Putamen (tissue), 1 donor: ENCODE measurements around the gene ASB2.

Experiments
- DNase-seq: peaks from one replicate; pipeline ENCODE4 v3.0.0-alpha.2; 2016; ENCODE audit warnings: low spot score

Gene ASB2

DNA sequence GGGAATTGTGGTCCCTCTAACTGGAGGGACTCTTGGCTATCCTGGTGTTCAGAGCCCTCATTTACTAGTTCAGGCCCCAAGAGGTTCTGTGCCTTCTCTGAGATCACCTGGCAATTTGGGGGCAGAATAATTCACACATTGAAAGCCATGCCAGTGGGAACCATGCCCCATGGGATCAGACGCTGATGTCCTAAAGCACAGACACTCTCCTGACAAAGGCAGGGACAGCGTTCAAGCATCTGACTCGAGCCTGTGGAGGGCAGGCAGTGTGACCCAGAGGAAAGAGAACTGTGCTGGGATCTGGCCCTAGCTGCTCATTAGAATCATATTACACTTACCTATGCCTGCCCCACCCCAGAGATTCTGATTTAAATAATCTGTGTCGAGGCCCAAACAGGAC is 2.4 kb upstream of the ASB2 start:
- DNase-seq = no peak

DNA sequence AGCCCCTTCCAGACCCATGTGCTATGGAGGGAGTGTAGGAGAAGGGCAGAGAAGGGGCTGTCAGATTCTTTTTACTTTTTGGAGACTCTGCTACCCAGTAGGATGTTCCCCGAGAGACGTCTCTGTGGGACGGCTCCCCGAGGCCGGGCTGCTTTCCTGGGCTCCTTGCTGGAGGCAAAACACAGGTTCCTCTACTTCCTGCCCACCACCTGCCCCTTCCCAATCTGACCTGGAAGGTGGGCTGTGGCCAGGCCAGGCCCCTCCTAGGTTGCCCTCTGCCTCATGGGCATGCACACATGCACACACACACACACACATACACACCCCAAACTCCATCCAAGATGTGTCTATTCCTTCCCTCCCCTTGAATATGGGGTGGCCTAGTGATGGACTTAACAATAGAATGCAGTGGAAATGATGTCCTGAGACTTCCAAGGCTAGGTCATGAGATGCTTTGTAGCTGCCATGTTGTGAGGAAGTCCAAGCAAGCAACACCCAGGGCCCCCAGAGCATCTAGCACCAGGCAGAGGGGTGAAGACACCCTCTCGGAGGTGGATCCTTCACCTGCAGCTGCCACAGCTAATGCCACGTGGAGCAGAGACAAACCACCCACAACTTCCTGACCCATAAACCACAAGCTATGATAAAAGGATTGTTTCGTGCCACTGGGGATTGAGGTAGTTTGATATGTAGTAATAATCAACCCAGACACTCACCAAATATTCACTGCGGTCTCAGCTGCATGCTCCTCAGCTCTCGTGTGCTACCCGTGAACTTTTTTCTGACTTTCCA is 1.6 kb upstream of the ASB2 start:
- no peak for DNase-seq

DNA sequence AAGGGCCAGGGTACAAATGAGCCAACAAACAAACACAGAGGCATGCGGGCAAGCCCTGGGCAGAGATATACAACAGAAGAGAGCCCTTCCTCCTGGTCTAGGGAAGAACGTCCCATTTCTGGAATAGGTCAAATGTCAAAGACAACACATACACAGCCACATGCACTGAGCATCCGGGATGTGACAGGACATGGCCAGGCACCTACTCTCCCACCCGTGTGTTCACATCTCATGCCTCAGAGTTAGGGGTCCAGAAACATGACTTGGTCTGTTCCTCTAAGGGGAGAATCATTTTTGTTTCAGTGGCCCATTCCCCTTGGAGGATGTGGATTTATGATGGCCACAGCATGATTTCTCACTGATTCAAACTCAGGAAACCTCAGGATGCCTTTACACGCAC is 801 bp upstream of the ASB2 start:
- no peak for DNase-seq

DNA sequence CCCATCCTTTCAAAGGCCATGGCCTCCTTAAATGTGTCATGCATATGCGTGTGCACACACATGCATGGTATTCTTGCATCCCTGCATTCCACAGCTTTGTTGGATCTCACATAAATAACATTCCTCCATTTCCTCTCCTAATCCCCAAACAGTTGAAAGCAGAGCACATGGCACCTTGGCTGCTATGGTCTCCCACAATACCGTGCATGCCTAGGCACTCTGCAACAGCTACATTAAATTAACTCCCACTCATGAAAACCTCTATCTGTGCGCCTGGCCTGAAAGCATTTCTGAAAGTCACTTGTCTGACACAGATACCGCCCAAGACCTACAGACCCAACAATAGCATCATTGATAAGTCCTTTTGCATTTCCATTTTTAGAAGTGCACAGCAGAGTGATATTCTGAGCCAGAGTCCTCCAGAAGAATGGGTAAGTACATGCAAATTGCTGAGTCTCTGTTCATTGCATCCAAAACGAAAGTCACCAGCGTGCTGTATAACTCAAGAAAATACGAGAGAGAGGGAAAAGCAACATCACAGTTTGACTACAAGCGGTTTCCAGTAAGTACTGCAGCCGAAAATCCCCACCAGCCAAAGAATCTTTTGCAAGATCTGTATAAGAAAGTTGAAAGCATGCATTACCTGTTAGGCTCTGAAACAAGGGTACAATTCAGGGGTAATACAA is 436 bp downstream of the ASB2 start:
- no peak for DNase-seq

DNA sequence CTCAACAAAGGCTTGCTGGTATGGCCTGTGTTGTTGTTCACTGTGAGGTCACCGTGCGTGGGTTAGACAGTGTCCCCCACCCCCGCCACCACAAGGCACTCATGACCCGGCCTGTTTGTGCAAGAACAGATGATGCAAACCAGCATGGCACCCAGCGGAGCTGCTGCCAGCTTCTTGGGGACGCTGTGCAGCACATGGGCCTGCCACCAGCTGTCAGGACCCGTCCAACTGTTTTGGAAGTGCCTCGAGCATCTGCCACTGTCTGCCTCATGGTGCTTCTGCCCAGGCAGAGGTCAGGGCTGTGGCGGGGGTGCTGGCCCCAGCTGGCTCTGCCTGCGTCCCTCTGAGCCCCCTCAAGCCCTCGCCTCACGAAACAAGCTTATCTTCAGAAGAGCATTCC is 1.5 kb downstream of the ASB2 start:
- DNase-seq = no peak

DNA sequence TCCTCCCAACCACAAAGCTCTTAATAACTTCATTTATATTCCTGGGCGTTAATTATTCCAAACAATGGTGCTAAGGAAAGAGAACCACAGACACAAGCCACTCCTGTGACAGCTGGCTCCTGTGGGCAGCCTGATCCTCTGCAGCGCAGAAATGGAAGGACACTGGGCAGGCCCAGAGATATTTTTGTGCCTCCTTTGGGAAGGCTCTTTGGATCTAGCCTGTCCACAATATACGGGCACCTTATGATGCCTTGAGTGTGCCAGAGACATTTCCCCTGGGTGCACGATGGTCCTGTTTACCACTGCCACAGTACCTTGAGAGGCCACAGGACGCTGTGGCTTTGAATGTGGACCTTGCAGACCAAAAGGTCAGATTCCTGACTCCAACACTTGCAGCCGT is 2.1 kb downstream of the ASB2 start:
- DNase-seq = no peak

DNA sequence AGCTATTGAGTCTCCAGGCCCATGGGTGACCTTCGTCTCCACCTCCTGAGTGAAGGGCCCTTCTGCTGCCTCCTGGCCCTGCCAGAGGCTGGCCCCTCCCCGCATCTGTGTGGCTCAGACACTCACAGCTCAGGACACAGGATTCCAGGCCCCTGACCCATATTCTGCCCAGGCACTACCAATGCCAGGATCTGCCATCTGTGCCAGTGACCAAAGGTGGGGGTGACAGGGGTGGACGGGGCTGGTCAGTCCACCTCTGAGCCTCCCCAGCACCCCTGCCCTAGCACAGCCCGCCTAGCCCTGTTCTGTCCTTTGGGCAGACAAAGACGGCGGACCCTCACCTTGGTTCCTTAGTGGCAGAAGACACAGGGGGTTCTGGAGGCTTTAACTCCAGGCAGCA is 2.8 kb downstream of the ASB2 start:
- DNase-seq = no peak

DNA sequence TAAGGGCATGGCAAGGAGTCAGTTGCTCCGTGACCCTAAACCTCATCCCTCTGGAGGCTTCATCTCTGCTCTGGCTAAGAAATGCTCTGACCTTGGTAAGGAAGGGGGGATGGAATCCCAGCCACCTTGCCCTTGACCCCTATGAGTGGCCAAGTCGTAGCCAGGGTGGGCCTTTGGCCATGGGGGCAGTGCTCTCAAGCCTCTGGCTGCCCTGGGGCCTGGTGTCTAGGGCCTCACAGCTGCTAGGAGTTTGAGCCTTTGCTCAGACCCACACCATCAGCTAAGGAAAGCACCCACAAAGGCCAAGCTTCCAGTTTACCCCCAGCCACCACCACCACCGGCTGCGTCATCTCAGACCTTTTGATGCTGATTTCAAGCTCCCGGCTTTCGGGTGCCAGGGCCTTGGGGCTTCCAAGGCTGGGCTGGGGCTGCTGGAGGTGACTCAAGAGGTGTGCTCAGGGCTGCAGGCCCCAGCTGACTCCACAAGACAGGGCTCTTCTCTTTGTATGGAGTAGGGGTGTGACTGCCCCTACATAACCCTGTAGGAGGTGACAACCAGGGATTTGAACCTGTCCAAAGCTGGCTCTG is 3.7 kb downstream of the ASB2 start:
- DNase-seq = no peak

DNA sequence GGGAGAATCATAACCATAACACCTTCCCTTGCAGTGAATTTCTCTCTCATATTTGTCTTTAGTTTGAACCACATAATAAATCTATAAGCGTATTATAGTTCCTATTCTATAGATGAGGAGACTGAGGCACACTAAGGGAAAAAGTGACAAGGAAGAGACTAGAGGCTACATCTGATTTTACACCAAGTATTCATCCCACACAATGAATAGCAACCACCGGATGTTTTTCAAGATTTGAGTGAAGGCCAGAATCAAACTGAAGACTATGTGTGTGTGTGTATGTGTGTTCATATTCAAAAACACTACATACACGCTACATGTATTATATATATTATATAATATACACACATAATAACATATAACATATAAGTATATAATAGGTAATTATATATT is 4.7 kb downstream of the ASB2 start:
- DNase-seq = no peak

DNA sequence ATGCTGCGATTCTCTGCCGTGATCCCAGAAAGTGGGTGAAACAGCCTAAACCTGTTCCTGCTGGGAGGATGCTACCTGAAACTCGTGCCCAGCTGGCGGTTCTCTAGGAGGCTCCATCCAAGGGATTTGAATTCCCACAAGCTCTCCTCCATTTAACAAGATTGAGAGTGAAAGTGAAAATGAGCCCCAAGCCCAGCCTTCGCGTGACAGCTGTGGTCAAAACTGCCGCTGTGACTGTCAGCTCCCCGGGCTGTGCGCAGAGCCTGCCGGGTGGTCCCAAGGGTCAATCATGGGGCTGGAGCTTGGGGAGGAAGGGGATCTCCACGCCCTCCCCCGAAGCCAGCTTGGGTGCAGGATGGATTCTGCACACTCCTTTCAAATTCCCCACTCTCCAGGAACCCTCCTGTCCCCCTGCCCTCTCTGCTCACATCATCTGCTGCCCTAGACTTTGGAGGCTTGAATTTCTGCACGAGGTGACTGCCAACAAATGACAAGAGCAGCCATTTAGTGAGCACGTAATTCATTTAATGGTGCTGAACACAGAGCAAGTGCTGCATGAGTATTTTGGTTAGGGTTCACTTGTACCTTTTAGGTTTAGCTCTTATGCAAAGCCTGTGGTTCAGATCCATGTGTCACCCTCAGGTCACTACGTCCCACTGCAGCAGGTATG is 5.3 kb downstream of the ASB2 start:
- DNase-seq = no peak

DNA sequence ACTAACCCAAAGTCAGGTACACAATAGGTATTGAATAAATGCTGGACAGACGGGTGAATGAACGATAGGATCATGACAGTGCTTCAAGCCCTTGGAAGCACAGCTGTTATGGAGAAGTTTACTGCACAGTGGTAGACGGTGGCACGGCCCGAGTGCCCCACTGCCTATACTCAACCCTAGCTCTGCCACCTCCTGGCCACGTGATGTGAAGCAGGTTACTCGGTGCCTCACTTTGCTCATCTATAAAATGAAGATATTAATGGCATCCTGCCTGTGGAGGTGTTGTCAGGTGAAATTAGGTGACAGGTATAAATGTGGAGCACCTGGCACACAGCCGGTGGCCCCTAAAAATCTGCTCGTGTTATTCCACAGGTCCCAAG is 5.8 kb downstream of the ASB2 start:
- no peak for DNase-seq

DNA sequence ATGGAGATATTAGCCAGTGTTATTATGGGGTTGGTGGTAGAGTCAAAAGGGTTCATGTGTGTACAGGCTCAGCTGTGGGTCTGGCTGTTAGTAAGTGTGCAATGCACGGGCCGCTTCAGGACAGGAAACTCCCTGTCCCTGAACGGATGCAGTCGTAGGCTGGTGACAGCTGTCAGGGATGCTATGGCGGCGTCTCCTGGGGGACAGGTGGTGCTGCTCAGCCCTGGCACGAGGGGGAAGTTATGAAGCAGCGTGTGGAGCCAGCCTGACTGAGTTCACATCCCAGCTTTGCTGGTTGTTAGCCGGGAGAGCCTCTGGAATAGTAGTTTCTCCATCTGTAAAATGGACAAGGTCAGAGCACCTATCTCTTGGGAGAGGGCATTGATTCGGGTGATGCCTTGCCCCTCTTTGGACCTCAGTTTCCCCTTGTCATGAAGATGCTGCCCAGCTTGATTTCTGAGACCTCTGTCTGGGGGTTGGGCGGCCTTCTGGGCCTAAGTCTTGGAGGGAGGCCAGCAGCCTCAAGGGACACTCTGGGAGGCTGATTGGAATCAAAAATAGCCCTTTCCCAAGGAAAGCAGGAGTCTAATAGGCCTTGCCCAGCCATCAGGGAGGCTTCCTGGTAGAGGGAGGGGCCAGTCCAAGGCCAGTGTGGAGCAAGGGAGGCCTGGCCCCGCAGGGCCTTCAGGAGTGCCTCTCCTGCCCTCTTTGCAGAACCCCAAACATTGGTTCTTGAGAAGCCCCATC is 7.1 kb downstream of the ASB2 start:
- no peak for DNase-seq

DNA sequence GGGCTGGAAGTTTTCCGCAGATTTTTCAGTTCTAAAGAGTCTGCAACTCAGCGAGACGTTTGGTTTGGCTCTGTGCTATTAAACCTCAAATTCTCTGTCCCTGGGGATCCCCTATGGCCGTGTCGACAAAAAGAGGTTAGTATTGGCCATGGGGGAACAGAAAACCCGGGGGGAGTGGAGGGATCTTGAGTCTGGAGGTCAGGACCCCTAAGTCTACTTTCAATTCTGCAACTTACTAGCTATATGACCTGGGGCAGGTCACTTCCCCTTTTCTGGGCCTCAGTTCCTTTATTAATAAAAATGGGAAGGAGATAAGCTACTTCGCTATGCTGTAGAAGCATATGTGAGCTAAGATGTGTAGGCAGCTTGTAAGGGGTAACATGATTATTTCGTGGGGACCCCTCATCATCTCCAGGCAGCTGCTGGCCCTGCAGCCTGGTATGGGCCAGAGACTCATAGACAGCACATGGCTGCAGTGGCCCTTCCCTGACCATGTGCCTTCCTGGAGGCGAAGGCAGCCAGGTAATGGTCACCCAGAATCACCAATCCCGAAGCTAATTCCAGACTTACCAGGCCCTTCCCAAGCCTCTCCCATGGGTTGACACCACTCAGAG is 8.6 kb downstream of the ASB2 start:
- no peak for DNase-seq

DNA sequence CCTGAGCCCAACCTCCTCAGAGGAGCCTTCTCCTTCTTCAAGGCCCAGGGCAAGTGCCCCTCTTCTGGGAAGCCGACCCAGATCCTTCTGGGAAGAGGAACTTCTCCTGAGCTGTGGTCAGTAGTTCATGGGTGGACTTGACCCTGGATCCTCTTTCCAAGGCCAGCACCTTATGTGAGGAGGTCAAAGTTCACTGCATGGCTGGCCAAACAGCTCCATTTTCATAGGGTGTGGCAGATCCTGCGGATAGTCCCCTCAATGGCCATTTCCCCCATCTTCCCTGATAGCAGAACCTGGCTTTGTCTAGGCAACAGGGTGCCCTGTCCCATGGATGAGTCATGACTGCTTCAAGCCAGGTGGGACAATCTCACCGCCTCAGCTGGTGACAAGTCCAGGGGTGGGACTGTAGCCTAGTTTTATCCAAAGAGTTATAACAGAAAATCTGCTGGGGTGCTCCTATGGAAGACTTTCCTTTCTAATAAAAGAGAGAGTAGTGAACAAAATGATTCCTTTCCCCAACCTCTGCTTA is 10.4 kb downstream of the ASB2 start:
- no peak for DNase-seq

DNA sequence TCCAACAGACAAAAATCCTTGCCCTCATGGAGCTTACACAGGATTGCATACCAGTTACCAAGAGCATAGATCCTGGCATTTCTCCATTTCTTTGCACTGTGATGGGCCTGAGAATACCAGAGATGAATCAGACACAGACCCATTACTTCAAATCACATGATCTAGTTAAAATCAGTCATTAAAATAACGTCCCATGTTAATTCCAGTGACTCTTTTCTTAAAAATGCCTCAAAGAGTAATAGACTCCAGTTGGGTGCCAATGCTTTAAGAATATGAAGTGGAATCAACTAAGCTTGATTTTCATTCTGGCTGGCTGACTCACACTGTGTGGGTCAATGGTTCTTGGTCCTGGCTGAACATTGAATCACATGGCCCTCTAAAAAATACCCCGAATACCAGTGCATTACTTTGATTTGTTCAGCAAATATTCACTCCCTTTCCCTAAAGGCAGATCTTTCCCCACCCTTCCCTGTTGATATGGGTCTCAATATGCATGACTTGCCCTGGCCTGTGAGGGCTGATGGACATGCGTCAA is 11.0 kb downstream of the ASB2 start:
- DNase-seq = no peak

DNA sequence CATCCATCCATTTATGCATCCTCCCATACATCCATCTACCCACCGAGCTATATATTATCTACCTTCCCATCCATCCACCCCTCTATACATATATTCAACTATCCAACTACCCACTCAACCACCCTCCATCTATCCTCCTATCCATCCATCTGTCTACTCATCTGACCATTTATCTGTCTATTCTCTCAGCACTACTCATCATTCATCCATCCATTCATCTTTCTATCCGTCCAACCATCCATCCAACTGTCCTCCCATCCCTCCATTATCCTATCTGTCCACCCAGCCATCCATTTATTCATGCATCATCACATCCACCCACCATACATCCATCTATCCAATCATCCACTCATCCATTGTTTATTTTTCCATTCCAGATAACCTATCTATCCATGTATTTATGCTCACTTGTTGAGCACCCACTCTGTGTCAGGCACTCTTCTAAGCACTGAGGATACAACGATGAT is 11.5 kb downstream of the ASB2 start:
- DNase-seq = no peak

DNA sequence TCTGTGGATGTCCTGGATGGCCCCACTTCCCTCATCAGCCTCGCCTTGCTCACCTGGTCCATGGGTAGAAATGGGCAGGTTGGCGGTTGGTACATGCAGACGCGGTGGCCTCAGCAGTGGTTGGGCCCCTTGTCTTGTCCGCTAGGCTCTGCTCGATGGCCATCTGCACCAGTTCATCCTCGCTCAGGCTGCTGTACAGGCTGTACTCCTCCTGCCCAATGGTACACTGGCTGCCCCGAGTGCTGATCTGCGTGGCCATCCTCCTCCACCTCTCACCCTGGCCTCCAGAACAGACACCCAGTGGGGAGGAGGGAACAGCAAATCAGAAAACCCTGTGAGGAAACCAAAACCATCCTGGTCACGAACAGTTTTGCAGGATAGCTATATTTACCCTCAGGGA is 12.1 kb downstream of the ASB2 start:
- DNase-seq = no peak

DNA sequence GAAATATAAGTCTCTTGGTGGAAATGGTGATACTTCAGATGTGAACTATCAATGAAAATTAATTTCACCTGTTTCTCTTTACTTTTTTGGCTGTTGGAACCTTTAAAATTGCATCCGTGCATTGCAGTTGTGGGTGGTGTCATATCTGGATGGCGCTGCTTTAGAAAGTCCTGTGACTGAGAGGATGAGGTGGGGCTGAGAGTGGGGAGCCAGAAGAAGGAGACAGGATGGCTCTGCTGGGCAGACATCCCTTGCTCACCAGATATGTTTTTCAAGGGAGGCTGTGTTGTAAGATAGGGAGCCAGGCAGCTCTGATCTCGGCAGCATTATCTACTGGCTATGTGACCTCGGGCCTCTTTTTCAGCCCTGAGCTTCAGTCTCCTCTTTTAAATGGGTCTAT is 12.7 kb downstream of the ASB2 start:
- DNase-seq = no peak

DNA sequence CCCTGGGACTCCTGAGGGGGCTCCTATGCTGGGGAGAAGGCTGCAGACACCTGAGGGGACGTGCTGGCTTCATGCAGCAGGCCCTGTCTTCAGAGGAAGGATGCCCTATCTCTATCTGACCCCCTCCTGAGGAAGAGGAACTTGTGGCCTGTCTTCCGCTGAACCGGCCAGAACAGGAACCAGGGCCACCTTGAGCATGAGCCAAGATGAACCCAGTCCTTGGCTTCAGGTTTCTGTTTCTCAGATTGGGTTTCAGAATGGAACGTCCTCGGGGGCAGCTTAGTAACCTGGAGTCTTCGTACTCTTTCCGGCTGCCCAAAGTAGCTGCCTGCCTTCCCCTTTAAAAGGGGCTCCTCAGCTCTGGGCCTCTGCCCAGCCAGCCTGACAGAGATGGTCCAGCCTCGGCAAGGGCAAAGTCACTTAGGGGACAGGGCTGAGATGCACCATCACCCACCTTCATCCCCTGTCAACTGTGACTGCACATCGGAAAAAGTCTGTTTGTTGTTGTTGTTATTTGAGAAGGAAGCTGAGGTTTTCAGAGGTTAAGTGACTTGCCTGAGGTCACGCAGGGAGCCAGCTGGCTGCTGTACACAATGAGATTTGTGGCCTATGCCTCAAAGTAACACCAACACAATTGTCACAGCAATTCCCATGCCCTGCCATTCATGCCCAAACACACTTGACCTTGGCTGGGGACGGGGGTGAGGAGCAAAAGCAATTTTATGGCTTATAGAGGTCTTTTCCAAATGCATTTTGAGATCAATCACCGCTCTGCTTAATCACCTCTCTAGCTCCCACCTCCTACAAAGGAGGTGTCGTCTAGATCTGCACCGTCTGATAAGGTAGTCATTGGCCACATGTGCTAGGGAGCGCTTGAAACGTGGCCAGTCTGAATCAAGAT is 13.4 kb downstream of the ASB2 start:
- no peak for DNase-seq

DNA sequence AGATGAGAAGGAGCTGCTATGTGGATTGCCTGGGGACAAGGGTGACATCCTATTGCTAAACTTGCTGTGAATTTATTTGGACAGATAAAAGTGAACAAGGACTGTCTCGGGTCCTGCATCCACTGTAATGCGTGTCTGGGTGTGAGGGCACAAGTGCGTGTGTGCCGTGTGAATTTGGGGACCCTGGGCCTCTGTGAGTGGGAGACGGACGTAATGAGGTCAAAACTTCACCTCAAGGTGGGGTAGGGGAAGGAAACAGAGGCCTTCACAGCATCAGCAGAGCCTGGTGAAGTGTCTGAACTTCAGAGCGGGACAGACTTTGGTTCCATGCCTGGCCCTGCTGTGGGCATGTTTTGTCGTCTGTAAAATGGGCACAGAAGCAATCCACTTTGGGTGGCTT is 14.8 kb downstream of the ASB2 start:
- DNase-seq = no peak
